ENCODE data around the gene KRTAP11-1. TPM values are rescaled to one million over a fixed set of nuclear protein-coding genes. Genes with fewer than 3 reads are reported as not detected.

Gene KRTAP11-1
- polyA plus RNA-seq: not detected
- long read RNA-seq, donor 1: 0 reads
- long read RNA-seq, donor 2: 0 reads
- long read RNA-seq, donor 3: 0 reads
- long read RNA-seq, donor 4: 0 reads
- long read RNA-seq, donor 5: 0 reads
- long read RNA-seq, donor 6: 0 reads
- long read RNA-seq, donor 7: 0 reads
- long read RNA-seq, donor 8: 0 reads
- long read RNA-seq, donor 9: 0 reads
- long read RNA-seq, donor 10: 0 reads
- long read RNA-seq, donor 11: 0 reads

GRCh38 chr21:30881480-30881879 lies at the start of gene KRTAP11-1:
KRTAP11-1 (minus strand) TSS chr21:30881580; CDS start chr21:30881524, 56 bp downstream.
- no peaks in the 10 kb centered on the region for H3K9me3 ChIP-seq (ENCODE audit: control insufficient read depth, low read depth, low read length)
- H3K27me3 ChIP-seq (ENCODE audit: control insufficient read depth, insufficient read depth, low read length): no peaks in the 10 kb centered on the region
- no peak for DNase-seq
- H3K4me1 ChIP-seq (ENCODE audit: control insufficient read depth, insufficient read depth, low read length): no peaks in the 10 kb centered on the region
- no peaks in the 10 kb centered on the region for H3K36me3 ChIP-seq (ENCODE audit: control insufficient read depth, insufficient read depth, low read length)
- no peak within 1 kb of the TSS for H3K27ac ChIP-seq (ENCODE audit: low read length)
- WGBS (ENCODE audit: insufficient coverage, low lambda C conversion rate): 100% methylated on average over 1 of the region's 2 CpGs
- H3K4me3 ChIP-seq (ENCODE audit: low read length): no peak within 1 kb of the TSS

GRCh38 chr21:30924146-30924700 lies 42.8 kb upstream of the KRTAP11-1 start:
- Histone ChIP-seq H3K27ac (ENCODE audit: low read length) (no peak overlapping the region), H3K4me3 (ENCODE audit: low read length) (no peak overlapping the region), H3K27me3 (ENCODE audit: control insufficient read depth, insufficient read depth, low read length) (no peaks in the 10 kb centered on the region), H3K36me3 (ENCODE audit: control insufficient read depth, insufficient read depth, low read length) (no peaks in the 10 kb centered on the region), H3K4me1 (ENCODE audit: control insufficient read depth, insufficient read depth, low read length) (no peaks in the 10 kb centered on the region), H3K9me3 (ENCODE audit: control insufficient read depth, low read depth, low read length) (peaks cover 5% of the 10 kb centered on the region)
- WGBS (ENCODE audit: insufficient coverage, low lambda C conversion rate): no CpG with 5 or more reads among the region's 4 CpGs
- no peak for DNase-seq

- Histone ChIP-seq H3K27me3 (ENCODE audit: control insufficient read depth, insufficient read depth, low read length) (no peaks in the 10 kb centered on the region), H3K36me3 (ENCODE audit: control insufficient read depth, insufficient read depth, low read length) (no peaks in the 10 kb centered on the region), H3K4me1 (ENCODE audit: control insufficient read depth, insufficient read depth, low read length) (no peaks in the 10 kb centered on the region), H3K27ac (ENCODE audit: low read length) (no peak overlapping the region), H3K4me3 (ENCODE audit: low read length) (no peak overlapping the region), H3K9me3 (ENCODE audit: control insufficient read depth, low read depth, low read length) (peaks cover 3% of the 10 kb centered on the region)
- no CpG with 5 or more reads among the region's 4 CpGs for WGBS (ENCODE audit: insufficient coverage, low lambda C conversion rate)
- no peak for DNase-seq
Observed at GRCh38 chr21:30921129-30921528, 39.7 kb upstream of the KRTAP11-1 start.

GRCh38 chr21:30917557-30917956 lies 36.2 kb upstream of the KRTAP11-1 start:
- H3K4me1 ChIP-seq (ENCODE audit: control insufficient read depth, insufficient read depth, low read length): no peaks in the 10 kb centered on the region
- H3K36me3 ChIP-seq (ENCODE audit: control insufficient read depth, insufficient read depth, low read length): no peaks in the 10 kb centered on the region
- no peaks in the 10 kb centered on the region for H3K27me3 ChIP-seq (ENCODE audit: control insufficient read depth, insufficient read depth, low read length)
- no peak overlapping the region for H3K27ac ChIP-seq (ENCODE audit: low read length)
- DNase-seq: no peak
- H3K9me3 ChIP-seq (ENCODE audit: control insufficient read depth, low read depth, low read length): no peaks in the 10 kb centered on the region
- WGBS (ENCODE audit: insufficient coverage, low lambda C conversion rate): no CpG with 5 or more reads among the region's 1 CpG
- H3K4me3 ChIP-seq (ENCODE audit: low read length): no peak overlapping the region

GRCh38 chr21:30900881-30901280 lies 19.5 kb upstream of the KRTAP11-1 start:
- Histone ChIP-seq H3K4me1 (ENCODE audit: control insufficient read depth, insufficient read depth, low read length) (no peaks in the 10 kb centered on the region), H3K9me3 (ENCODE audit: control insufficient read depth, low read depth, low read length) (no peaks in the 10 kb centered on the region), H3K27ac (ENCODE audit: low read length) (no peak overlapping the region), H3K36me3 (ENCODE audit: control insufficient read depth, insufficient read depth, low read length) (no peaks in the 10 kb centered on the region), H3K4me3 (ENCODE audit: low read length) (no peak overlapping the region), H3K27me3 (ENCODE audit: control insufficient read depth, insufficient read depth, low read length) (no peaks in the 10 kb centered on the region)
- DNase-seq: no peak
- no CpG with 5 or more reads among the region's 4 CpGs for WGBS (ENCODE audit: insufficient coverage, low lambda C conversion rate)

- H3K27me3 ChIP-seq (ENCODE audit: control insufficient read depth, insufficient read depth, low read length): no peaks in the 10 kb centered on the region
- DNase-seq: no peak
- no CpG with 5 or more reads among the region's 8 CpGs for WGBS (ENCODE audit: insufficient coverage, low lambda C conversion rate)
- H3K36me3 ChIP-seq (ENCODE audit: control insufficient read depth, insufficient read depth, low read length): no peaks in the 10 kb centered on the region
- H3K9me3 ChIP-seq (ENCODE audit: control insufficient read depth, low read depth, low read length): no peaks in the 10 kb centered on the region
- H3K4me1 ChIP-seq (ENCODE audit: control insufficient read depth, insufficient read depth, low read length): no peaks in the 10 kb centered on the region
- no peak overlapping the region for H3K27ac ChIP-seq (ENCODE audit: low read length)
- no peak overlapping the region for H3K4me3 ChIP-seq (ENCODE audit: low read length)
Observed at GRCh38 chr21:30882866-30883597, 1.7 kb upstream of the KRTAP11-1 start.

- Histone ChIP-seq H3K4me1 (ENCODE audit: control insufficient read depth, insufficient read depth, low read length) (no peaks in the 10 kb centered on the region), H3K27ac (ENCODE audit: low read length) (no peak overlapping the region), H3K36me3 (ENCODE audit: control insufficient read depth, insufficient read depth, low read length) (no peaks in the 10 kb centered on the region), H3K27me3 (ENCODE audit: control insufficient read depth, insufficient read depth, low read length) (no peaks in the 10 kb centered on the region), H3K9me3 (ENCODE audit: control insufficient read depth, low read depth, low read length) (no peaks in the 10 kb centered on the region), H3K4me3 (ENCODE audit: low read length) (no peak overlapping the region)
- WGBS (ENCODE audit: insufficient coverage, low lambda C conversion rate): no CpG with 5 or more reads among the region's 12 CpGs
- DNase-seq: no peak
Observed at GRCh38 chr21:30880914-30881313, 466 bp downstream of the KRTAP11-1 start.

GRCh38 chr21:30874526-30874925 lies 6.9 kb downstream of the KRTAP11-1 start:
- Histone ChIP-seq H3K9me3 (ENCODE audit: control insufficient read depth, low read depth, low read length) (no peaks in the 10 kb centered on the region), H3K4me3 (ENCODE audit: low read length) (no peak overlapping the region), H3K4me1 (ENCODE audit: control insufficient read depth, insufficient read depth, low read length) (no peaks in the 10 kb centered on the region), H3K27ac (ENCODE audit: low read length) (no peak overlapping the region), H3K27me3 (ENCODE audit: control insufficient read depth, insufficient read depth, low read length) (no peaks in the 10 kb centered on the region), H3K36me3 (ENCODE audit: control insufficient read depth, insufficient read depth, low read length) (no peaks in the 10 kb centered on the region)
- WGBS (ENCODE audit: insufficient coverage, low lambda C conversion rate): 71% methylated on average over 2 of the region's 2 CpGs
- DNase-seq: no peak

GRCh38 chr21:30847627-30848500 lies 33.5 kb downstream of the KRTAP11-1 start:
- no peaks in the 10 kb centered on the region for H3K9me3 ChIP-seq (ENCODE audit: control insufficient read depth, low read depth, low read length)
- H3K36me3 ChIP-seq (ENCODE audit: control insufficient read depth, insufficient read depth, low read length): no peaks in the 10 kb centered on the region
- WGBS (ENCODE audit: insufficient coverage, low lambda C conversion rate): 92% methylated on average over 4 of the region's 9 CpGs
- H3K4me3 ChIP-seq (ENCODE audit: low read length): no peak overlapping the region
- no peak overlapping the region for H3K27ac ChIP-seq (ENCODE audit: low read length)
- H3K4me1 ChIP-seq (ENCODE audit: control insufficient read depth, insufficient read depth, low read length): no peaks in the 10 kb centered on the region
- DNase-seq: no peak
- no peaks in the 10 kb centered on the region for H3K27me3 ChIP-seq (ENCODE audit: control insufficient read depth, insufficient read depth, low read length)

GRCh38 chr21:30842990-30843389 lies 38.4 kb downstream of the KRTAP11-1 start:
- Histone ChIP-seq H3K36me3 (ENCODE audit: control insufficient read depth, insufficient read depth, low read length) (no peaks in the 10 kb centered on the region), H3K27ac (ENCODE audit: low read length) (no peak overlapping the region), H3K4me1 (ENCODE audit: control insufficient read depth, insufficient read depth, low read length) (no peaks in the 10 kb centered on the region), H3K4me3 (ENCODE audit: low read length) (no peak overlapping the region), H3K9me3 (ENCODE audit: control insufficient read depth, low read depth, low read length) (no peaks in the 10 kb centered on the region), H3K27me3 (ENCODE audit: control insufficient read depth, insufficient read depth, low read length) (no peaks in the 10 kb centered on the region)
- no peak for DNase-seq

Data from large intestine (tissue), 12 donors.